Stimulated activated naive CD8-positive, alpha-beta T cell treated with anti-CD3 and anti-CD28 coated beads, Interleukin-15, Interleukin-2, amounts not matched to agents 100 U/mL and 50 U/mL, for 24 hours (primary cell): ENCODE results near the gene MAP3K19.
"Not testable (repeated sequence)": the region's sequence is repeated elsewhere in the genome, so short reads cannot be mapped to it uniquely, and the experiment has no call there.

Source experiments
- ATAC-seq: fragments of 150-1000 bp; cut with Tn5 transposase; one replicate; pipeline ENCODE4 v1.10.0; 2021
- DNase-seq: peaks from one replicate; pipeline ENCODE4 v3.0.0; 2021

MAP3K19 gene

GRCh38 chr2:135052042-135052876 lies 5.0 kb upstream of the MAP3K19 start, which contains the start of gene RAB3GAP1:
Gene RAB3GAP1, plus strand, starts transcription at chr2:135052292. Its CDS starts 16 bp downstream, at chr2:135052308.
- peak; percentile 93 for DNase-seq
- peak; percentile 80 for ATAC-seq

GRCh38 chr2:135050684-135051083 lies 3.4 kb upstream of the MAP3K19 start:
- DNase-seq (no peak), ATAC-seq (no peak)

GRCh38 chr2:135050132-135050531 lies 2.9 kb upstream of the MAP3K19 start:
- no peak for DNase-seq

DNA sequence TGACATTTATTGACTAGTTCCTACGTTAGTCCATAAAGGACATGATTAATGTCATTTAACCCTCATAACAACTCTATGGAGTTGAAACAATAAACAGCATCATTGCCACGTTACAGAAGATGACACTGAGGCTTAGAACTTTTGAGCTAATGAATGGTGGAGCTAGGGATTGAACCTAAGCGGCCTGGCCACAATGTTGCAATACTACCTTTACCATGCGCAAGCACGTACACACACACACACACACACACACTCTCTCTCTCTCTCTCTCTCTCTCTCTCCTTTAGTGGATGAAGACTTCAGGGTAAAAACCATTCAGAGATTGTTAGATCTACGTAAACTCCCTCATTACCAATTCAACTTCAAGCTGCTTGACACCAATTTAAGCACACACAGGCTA lies 875 bp upstream of the MAP3K19 start:
- DNase-seq (no peak), ATAC-seq (no peak)

More at GRCh38 chr2:135050132-135050531, 2.9 kb upstream of the MAP3K19 start:
- ATAC-seq: no peak

GRCh38 chr2:135043345-135043744 lies 3.9 kb downstream of the MAP3K19 start:
- DNase-seq: peak; percentile 45
- ATAC-seq: no peak

GRCh38 chr2:135037831-135038230 lies 9.4 kb downstream of the MAP3K19 start:
- ATAC-seq (no peak), DNase-seq (no peak)

GRCh38 chr2:135033216-135033615 lies 14.0 kb downstream of the MAP3K19 start:
- DNase-seq, ATAC-seq: not testable (repeated sequence)

DNA sequence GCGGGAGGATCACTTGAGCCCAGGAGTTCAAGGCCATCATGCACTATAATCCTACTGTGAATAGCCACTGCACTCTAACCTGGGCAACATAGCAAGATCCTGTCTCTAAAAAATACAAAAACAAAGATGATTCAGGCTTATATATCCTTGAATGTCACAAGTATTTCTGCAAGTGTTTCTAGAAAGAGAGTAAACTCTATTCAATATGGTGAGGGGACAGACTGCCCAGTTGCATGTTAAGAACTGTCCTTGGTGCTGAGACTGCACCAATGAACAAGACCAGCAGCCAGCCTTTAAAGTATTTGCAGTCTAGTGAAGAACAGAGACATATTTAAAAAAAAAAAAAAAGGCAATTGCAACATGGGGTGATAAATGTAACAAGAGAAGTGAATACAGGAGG lies 16.4 kb downstream of the MAP3K19 start:
- ATAC-seq (no peak), DNase-seq (no peak)

GRCh38 chr2:135029481-135030134 lies 17.6 kb downstream of the MAP3K19 start:
- ATAC-seq (no peak), DNase-seq (no peak)

GRCh38 chr2:135023886-135024485 lies 23.3 kb downstream of the MAP3K19 start:
- no peak for DNase-seq
- peak; percentile 40 for ATAC-seq

DNA sequence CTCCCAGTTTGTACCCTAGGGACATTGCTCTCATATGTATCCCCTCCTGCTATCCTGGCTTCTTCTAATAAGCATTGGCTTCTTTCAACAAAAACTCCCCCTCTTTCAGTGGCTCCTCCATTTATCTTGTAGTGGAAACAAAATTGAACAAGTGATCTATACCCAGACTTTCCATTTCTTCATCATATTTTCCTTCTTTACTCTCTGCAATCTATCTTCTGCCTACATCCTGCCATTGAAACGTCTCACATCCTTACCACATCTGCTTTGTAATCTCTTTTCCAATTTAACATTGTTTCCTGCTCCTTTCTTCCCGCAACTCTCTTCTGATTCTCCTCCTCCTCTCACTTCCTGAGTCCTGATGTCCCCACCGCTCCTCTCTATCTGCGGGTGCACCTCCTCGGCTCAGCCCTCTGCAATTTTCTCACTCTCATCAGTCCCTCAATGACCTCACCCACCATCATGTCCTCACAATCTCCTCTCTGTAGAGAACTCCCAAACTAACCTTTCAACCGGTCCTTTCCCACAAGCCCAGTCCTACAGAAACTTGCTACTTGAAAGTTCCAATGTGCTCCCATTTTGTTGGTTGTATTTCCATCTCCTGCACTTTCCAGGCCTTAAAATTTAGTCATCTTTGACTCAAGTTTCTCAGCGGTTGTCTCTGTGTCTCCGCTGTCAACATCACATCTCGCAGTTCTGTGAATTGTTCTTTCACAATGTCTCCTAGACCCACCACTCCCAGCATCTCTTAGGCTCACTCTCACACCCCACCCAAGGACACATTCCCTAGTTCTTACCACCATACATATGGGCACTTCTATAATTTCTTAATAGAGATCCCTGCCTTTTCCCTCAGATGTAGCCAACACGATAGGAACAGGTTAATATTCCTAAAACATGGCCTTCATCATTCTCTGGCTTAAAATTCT lies 24.0 kb downstream of the MAP3K19 start:
- DNase-seq: no peak

DNA sequence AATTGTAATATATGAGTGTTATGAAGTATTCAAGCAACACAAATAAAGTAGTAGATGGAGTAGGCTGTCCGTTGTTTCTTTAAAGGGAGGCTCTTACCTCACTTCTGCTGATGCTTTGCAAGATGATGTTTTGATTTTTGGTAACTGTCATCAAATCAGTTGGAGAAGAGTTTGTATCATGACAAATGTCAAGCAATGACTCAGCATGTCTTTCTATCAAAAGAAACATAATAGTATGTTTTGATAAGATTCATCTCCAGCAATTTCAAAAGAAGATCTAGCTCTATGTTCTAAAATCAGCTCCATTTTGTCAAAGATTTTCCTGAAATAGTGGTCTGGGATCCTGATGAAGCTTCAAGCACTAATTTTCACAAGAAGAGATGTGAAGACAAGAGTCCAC lies 25.6 kb downstream of the MAP3K19 start:
- no peak for ATAC-seq
- DNase-seq: no peak

More for the DNA sequence above, 24.0 kb downstream of the MAP3K19 start:
- ATAC-seq: peak; percentile 23

- DNase-seq: no peak
- no peak for ATAC-seq
These were observed 35.6 kb downstream of the MAP3K19 start for GRCh38 chr2:135011633-135012032.

GRCh38 chr2:135010200-135010942 lies 36.9 kb downstream of the MAP3K19 start:
- no peak for DNase-seq
- no peak for ATAC-seq

GRCh38 chr2:135009339-135009738 lies 37.9 kb downstream of the MAP3K19 start:
- no peak for DNase-seq
- no peak for ATAC-seq

GRCh38 chr2:135005753-135006152 lies 41.5 kb downstream of the MAP3K19 start:
- DNase-seq: no peak

GRCh38 chr2:135004005-135004746 lies 43.1 kb downstream of the MAP3K19 start:
- ATAC-seq: peak; percentile 98
- DNase-seq: peak; percentile 79

More at GRCh38 chr2:135005753-135006152, 41.5 kb downstream of the MAP3K19 start:
- no peak for ATAC-seq

DNA sequence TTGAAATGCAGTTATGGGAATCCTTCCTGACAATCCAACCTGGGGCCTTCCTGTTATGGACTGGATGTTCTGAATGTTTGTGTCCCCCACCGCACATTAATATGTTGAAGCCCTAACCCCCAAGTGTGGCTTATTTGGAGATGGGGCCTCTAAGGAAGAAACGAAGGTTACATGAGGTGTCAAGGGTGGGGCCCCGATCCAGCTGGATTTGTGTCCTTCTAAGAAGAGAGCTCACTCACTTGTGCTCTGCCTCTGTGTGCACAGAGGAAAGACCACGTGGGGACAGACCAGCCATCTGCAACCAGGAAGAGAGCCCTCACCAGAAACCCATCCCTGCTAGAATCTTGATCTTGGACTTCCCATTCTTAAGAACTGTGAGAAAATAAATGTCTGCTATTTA lies 44.4 kb downstream of the MAP3K19 start:
- ATAC-seq (no peak), DNase-seq (no peak)

DNA sequence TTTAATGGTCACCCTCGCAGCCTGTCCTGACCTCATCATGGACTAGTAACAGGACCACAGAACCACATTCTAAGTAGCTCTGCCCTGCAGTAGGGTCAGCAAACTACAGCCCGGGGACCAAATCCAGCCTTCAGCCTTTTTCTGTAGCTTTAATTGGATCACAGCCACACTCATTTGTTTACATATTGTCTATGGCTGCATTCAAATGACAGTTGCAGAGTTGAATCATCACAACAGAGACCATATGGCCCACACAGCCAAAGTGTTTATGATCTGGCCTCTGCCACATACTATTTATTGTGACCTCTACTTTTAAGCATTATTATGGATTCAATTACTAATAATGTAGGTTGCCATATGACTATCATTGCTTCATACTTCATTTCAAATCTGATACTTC lies 47.7 kb downstream of the MAP3K19 start:
- DNase-seq (no peak), ATAC-seq (no peak)

DNA sequence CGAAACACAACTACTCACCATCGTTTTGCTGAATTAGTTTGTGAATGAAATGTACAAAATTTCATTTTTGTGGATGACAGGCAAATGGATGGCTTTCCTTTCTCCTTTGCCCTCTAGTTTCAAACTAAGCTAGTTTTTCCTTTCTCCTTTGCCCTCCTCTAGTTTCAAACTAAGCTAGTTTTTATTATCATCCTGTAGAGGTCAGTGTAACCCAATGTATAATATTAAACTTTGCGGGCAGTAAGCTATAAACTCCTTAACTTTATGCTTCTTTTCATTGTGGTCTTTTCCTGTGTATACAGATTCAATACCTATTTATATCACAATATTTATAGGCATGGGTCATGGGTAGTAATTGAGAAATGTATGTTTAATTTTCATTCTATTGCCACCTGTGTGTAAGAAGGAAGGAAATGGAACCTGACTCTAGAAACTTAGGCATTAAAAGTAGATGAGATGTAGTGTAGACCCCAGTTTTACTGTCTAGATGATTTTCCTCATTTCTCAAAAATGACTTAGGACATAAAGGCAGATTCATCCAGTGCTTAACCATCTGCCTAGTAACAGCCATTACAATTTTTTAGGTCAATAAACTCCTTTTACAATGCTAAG lies 58.1 kb downstream of the MAP3K19 start:
- no peak for DNase-seq
- ATAC-seq: no peak
